ENCODE measurements around the gene UNC93B1. TPM values are rescaled to one million over a fixed set of nuclear protein-coding genes. Genes with fewer than 3 reads are reported as not detected.

Gene UNC93B1
- total and polyA plus RNA-seq, 11 donors: 5.0 to 34.2 (median 6.9) TPM

GRCh38 chr11:68008381-68009337, 4.8 kb upstream of the UNC93B1 start:
- 64 to 77% (median 72%) methylated on average over 9 to 27 of the region's 27 CpGs for WGBS, 4 donors
- ATAC-seq (peak in 1 of 4 donors; percentile 7), DNase-seq (peak in 3 of 5 donors; percentile 33 to 63 (median 62))
- H3K9me3 ChIP-seq: no peaks in the 10 kb centered on the region
- no peak overlapping the region for H3K4me3 ChIP-seq
- no peak for TF ChIP-seq POLR2A (IDR thresholded peaks at IDR 0.05)
- TF ChIP-seq CTCF (IDR thresholded peaks at IDR 0.05): no peak
- H3K36me3 ChIP-seq: no peaks in the 10 kb centered on the region
- intact Hi-C loops (cut with DNase I): loop anchor here in 1 of 10 donors (10.0 kb wide), 1 partner anchor 196 kb away; no protein-coding TSS in a partner anchor
- H3K4me1 ChIP-seq: peaks cover 0 to 63% (median 27%) of the 10 kb centered on the region in 12 donors
- peak overlapping the region in 4 of 12 donors; percentile 32 to 96 (median 80) for H3K27ac ChIP-seq
- H3K27me3 ChIP-seq: no peaks in the 10 kb centered on the region

- Histone ChIP-seq H3K4me3 (no peak overlapping the region), H3K27me3 (no peaks in the 10 kb centered on the region), H3K4me1 (peaks cover 0 to 60% (median 29%) of the 10 kb centered on the region in 12 donors), H3K9me3 (no peaks in the 10 kb centered on the region), H3K36me3 (no peaks in the 10 kb centered on the region), H3K27ac (no peak overlapping the region)
- intact Hi-C loops (cut with DNase I): loop anchor here in 1 of 10 donors (10.0 kb wide), 1 partner anchor 197 kb away; no protein-coding TSS in a partner anchor
- 91 to 94% (median 91%) methylated on average over 12 to 16 of the region's 16 CpGs for WGBS, 4 donors
- TF ChIP-seq POLR2A (IDR thresholded peaks at IDR 0.05) (no peak), CTCF (IDR thresholded peaks at IDR 0.05) (no peak)
- peak in 2 of 5 donors; percentile 24 to 55 for DNase-seq
- ATAC-seq: no peak
Measured at GRCh38 chr11:68007498-68008380, 3.8 kb upstream of the UNC93B1 start.

GRCh38 chr11:68006606-68007166, 2.8 kb upstream of the UNC93B1 start:
- Histone ChIP-seq H3K9me3 (no peaks in the 10 kb centered on the region), H3K4me1 (peaks cover 0 to 56% (median 29%) of the 10 kb centered on the region in 12 donors), H3K36me3 (no peaks in the 10 kb centered on the region), H3K27me3 (no peaks in the 10 kb centered on the region), H3K27ac (no peak overlapping the region), H3K4me3 (no peak overlapping the region)
- DNase-seq (no peak), ATAC-seq (no peak)
- intact Hi-C loops (cut with DNase I): loop anchor here in 1 of 10 donors (10.0 kb wide), 1 partner anchor 198 kb away; no protein-coding TSS in a partner anchor
- no peak for TF ChIP-seq CTCF (IDR thresholded peaks at IDR 0.05)
- TF ChIP-seq POLR2A (IDR thresholded peaks at IDR 0.05): no peak
- WGBS, 4 donors: 96 to 98% (median 97%) methylated on average over 5 to 7 of the region's 7 CpGs
